ENCODE data around the gene ASB15.
A peak's percentile ranks its signal among the peaks of the same experiment; 100 is the strongest.
"Not testable (repeated sequence)": the region's sequence is repeated elsewhere in the genome, so short reads cannot be mapped to it uniquely, and the experiment has no call there.

The ASB15 gene

GRCh38 chr7:123599766-123600165 lies 1.9 kb upstream of the ASB15 start:
- DNase-seq: no peak

GRCh38 chr7:123600876-123601275 lies 745 bp upstream of the ASB15 start:
- DNase-seq: no peak

GRCh38 chr7:123602648-123603047 lies 1.0 kb downstream of the ASB15 start:
- no peak for DNase-seq

- DNase-seq: no peak
Observed at GRCh38 chr7:123604739-123605138, 3.1 kb downstream of the ASB15 start.

- no peak for DNase-seq
Observed at GRCh38 chr7:123607423-123607975, 5.9 kb downstream of the ASB15 start.

- no peak for DNase-seq
Observed at GRCh38 chr7:123608991-123609882, 7.6 kb downstream of the ASB15 start.

GRCh38 chr7:123609883-123610239 lies 8.2 kb downstream of the ASB15 start:
- DNase-seq: no peak

- no peak for DNase-seq
Observed at GRCh38 chr7:123612024-123612423, 10.4 kb downstream of the ASB15 start.

GRCh38 chr7:123615344-123615743 lies 13.7 kb downstream of the ASB15 start:
- no peak for DNase-seq

- no peak for DNase-seq
Observed at GRCh38 chr7:123616223-123616622, 14.6 kb downstream of the ASB15 start.

GRCh38 chr7:123621707-123622106 lies 20.1 kb downstream of the ASB15 start:
- DNase-seq: no peak

- no peak for DNase-seq
Observed at GRCh38 chr7:123622660-123623386, 21.2 kb downstream of the ASB15 start.

GRCh38 chr7:123624527-123625183 lies 23.0 kb downstream of the ASB15 start:
- DNase-seq: peak; percentile 74

- DNase-seq: no peak
Observed at GRCh38 chr7:123625254-123625653, 23.6 kb downstream of the ASB15 start.

GRCh38 chr7:123627851-123628250 lies 26.2 kb downstream of the ASB15 start:
- no peak for DNase-seq

GRCh38 chr7:123628829-123629228 lies 27.2 kb downstream of the ASB15 start:
- DNase-seq: no peak

- no peak for DNase-seq
Observed at GRCh38 chr7:123629281-123629680, 27.7 kb downstream of the ASB15 start.

- DNase-seq: no peak
Observed at GRCh38 chr7:123632808-123633207, 31.2 kb downstream of the ASB15 start.

- no peak for DNase-seq
Observed at GRCh38 chr7:123633553-123633952, 31.9 kb downstream of the ASB15 start.

GRCh38 chr7:123634011-123634573 lies 32.5 kb downstream of the ASB15 start:
- DNase-seq: not testable (repeated sequence)

GRCh38 chr7:123635551-123636359 lies 34.1 kb downstream of the ASB15 start:
- DNase-seq: no peak

- DNase-seq: no peak
Observed at GRCh38 chr7:123637203-123637602, 35.6 kb downstream of the ASB15 start.
